NCI-H510A treated with DMSO at 0.1 percent for 48 hours (cell line): ENCODE data around the gene KIAA1614.
"Not testable (repeated sequence)": the region's sequence is repeated elsewhere in the genome, so short reads cannot be mapped to it uniquely, and the experiment has no call there.

Source experiments
- DNase-seq: peaks from one replicate; lab custom pipeline; 2025; lab: John Stamatoyannopoulos, UW

KIAA1614 gene

DNA sequence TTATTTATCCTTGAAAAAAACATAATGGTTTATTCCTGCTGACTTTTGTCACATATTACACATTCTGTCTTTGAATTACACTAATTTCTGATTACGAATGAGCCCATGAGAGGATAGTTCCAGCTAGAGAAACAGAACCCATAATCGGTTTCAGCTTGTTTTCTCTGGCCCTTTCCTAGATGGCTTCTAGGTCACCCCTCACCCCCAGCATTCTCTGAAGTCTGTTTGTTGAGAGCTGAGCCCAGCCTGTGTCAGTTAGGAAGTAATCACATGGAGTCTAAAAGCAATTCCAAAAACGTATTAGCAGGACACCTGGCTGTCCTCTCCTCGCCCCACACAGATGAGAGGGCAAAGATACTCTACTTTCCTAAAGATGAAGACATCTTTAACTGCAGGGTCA is 48.9 kb downstream of the KIAA1614 start:
- no peak for DNase-seq

DNA sequence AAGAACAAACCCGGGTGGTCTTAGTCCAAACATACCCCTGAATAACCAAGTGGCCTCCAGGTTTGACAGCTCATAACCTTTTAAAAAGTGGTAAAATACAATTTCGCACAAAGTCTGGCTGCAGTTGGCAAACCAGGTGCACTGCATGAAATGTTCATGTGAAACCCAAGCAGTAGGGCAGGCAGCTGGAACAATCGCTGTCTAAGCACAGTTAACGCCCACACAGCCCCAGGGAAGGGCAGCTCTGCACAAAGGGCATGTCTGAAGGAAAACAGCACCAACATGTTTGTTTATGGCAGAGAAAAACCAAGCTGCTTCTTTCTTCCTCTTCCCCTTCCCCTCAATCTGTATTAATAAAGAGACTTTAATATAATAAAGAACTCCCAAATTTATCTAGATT is 49.5 kb downstream of the KIAA1614 start:
- DNase-seq: peak; percentile 39

DNA sequence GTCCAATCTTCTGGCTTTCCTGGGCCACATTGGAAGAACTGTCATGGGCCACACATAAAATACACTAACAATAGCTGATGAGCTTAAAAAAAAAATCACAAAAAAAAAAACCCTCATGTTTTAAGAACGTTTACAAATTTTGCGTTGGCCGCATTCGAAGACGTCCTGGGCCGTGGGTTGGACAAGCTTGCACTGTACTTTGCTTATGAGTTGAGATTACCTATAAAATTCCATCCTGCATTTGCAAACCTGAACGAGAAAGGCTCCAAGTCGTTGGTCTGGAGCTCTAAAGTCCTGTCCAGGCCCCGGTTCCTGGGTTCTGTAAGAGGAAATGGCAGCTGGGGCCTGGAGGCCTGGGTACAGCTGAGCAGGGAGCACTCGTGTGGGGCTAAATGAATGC is 51.4 kb downstream of the KIAA1614 start:
- DNase-seq: no peak

DNA sequence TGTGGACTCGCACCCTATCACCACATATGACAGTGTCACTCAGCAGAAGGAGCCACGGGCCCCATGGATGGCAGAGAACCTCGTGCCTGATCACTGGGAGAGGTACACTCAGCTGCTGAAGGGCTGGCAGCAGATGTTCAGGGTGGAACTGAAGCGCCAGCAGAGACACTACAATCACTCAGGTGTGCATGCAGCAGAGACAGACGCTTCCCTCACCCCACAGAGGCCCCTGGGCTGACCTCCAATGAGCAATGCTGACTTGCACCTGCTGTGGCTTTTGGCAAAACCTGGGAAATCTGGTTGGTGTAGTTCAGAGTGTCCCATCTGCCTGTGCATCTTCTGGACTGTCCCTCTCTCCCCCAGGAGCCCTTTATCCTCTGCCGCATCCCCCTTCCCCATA is 51.9 kb downstream of the KIAA1614 start:
- peak; percentile 23 for DNase-seq

DNA sequence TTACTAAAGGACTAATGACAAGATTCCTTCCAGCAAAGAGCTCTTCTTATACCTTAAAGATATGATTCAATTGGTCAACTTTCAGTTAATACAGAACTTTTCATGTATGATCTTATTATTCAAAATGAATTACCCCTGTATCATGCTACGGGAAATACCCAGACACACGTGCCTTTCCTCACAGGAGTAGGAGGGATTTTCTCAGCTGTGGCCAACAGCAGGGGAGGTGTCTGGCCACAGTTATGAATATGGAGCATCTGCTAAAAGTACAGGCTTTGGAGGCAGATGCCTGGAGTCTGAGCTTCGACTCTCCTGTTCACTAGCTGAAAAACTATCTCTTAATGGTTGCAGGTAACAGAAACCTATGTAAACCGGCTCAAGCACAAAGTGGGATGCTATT is 53.6 kb downstream of the KIAA1614 start:
- DNase-seq: no peak

DNA sequence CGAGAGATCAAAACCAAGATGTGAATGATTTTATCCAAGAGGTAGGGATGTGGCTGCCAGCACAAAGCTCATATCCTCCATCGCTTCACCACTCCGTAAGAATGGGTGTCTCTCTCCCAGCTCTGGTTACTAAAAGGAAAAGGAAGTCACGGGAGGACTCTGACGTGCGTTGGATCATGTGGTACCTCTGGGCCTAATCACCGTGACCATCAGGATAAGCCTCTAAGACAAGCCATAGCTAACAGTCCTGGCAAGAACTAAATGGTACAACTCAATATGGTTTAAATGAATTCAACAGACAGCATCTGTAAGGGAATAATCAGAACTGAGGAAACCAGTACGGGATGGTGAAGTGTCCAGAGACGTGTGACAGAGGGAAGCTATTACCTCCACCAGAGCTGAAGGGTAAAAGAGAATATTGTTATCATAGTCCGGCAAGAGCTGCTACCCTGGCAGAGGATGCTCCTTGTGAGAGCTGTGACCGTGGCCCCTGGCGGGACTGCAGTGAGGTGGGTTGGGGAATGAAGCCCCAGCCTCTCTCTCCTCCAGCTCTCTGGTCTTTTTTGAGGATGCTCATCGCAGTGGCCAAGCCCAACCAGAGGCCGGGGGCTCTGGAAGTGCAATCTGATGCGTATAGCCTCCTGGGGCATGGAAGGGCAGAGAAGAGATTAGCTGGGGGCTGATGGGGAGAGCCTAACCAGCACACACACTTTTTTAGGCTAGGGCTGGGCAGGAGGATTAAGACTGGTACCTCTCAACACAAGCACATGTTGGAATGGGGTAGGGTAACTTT is 54.2 kb downstream of the KIAA1614 start:
- no peak for DNase-seq

DNA sequence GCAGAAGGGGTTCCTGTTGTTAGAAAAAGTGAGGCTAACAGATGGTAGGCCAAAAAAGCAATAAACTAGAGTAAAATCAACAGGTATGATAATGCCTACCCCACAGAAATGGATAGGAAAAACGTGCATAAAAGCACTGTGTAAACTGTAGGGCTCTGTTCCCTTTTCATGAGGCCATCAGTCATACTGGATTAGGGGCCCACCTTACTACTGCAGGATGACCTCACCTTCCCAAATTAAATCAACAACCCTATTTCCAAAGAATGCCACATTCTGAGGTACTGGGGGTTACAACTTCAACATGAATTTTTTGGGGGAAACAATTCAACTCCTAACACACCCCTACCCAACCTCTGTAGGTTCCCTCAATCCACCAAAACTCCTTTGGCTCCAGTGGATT is 54.9 kb downstream of the KIAA1614 start:
- DNase-seq: no peak

DNA sequence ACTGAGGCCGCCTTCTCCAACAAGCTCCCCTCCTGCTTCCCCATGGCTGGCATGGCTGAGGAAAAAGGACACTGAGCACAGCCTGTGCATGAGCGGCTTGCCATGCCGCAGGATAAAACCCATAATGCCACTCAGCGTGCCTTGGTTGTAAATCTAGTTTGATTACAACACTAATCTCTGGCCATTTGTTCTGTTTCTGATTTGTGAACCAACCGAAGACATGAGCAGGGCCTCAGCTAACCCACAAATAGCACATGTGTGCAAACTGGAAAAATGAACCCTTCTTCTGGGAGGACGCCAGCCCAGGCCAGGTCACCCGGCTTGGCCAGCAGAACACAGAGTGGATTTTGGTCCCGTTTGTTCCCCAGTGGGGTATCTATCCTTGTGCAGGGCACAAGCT is 56.1 kb downstream of the KIAA1614 start:
- DNase-seq: not testable (repeated sequence)

DNA sequence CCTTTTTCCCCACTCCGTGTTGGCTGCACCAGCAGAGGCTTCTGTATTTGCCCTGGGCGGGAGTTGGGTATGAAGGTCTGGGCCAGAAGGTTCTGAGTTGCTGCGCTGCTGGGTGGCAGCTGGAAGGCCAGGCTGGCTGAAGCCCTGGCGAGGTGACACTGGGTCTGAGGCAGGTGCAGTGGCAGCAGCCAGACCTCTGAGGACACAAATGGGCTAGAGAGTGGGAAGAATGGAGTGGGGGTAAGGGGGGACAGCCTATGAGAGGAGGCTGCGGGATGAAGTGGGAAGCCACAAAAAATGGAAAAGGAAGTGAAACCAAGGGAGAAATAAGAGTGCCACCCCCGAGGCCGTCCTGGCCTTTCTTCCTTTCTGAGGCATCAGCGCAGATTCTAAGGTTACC is 56.7 kb downstream of the KIAA1614 start:
- no peak for DNase-seq

DNA sequence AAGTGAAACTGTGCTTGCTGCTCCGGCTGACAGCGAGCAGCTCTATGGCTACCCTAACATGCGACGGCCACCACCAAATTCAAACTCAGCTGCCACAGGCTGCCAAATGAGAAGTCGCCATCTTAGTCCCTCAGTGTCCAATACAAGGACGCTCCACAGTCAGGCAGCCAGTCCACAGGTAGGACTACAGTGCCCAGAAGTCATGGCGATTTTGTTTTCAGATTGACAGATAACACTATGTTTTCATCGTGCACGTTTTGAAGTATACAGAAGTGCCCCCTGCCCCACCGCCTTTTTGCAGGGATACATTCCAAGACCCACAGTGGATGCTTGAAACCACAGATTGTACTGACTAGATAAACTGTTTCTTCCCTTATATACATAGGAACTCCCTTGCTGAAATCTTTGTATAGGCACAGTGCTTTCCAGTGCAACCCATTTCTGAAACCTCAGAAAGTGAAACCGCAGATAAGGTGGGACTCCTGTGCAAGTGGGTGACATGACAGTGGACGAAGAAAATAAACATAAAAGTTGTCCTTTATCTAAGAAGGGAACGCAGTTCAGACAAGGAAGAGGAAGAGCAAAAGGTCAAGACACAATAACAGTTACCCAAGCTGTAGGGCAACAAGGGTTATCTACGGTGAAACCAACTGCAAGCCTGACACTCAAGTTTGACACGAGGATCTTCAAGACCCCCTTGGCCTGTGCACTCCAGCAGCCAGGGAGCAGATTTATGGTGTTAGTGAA is 57.8 kb downstream of the KIAA1614 start:
- DNase-seq: no peak

DNA sequence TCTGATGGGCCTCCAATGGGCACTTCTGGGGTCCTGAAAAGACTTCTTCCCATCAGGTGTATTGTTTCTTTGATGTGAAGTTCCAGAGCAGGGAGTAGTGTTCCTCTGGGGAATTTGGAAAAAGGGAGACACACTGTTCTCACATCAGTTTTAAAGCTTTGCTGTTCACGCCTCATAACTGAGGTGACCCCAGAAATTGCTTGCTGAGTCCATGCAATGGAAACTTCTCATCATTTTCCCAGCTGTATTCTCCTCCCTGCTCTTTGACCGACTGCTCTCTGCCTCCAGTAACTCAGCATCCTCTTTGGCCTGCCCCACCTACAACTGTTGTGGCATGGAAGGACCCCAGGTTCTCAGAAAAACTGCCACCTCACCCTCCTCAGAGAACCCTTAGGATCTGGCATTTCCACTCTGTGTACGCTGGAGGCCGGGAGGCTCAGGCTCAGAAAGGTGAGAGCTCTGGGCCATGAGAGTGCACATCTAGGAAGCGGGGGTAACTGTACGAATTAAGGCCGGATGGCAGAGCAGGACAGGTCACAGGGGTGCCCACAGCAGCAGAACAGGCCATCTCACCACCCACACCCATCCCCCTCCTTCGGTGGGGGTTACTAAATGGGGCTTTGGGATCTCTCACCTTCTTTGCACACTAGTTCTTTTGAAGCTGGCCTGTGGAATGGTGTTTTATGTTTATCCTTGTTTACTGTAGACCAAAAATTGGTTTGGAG is 58.7 kb downstream of the KIAA1614 start:
- no peak for DNase-seq

DNA sequence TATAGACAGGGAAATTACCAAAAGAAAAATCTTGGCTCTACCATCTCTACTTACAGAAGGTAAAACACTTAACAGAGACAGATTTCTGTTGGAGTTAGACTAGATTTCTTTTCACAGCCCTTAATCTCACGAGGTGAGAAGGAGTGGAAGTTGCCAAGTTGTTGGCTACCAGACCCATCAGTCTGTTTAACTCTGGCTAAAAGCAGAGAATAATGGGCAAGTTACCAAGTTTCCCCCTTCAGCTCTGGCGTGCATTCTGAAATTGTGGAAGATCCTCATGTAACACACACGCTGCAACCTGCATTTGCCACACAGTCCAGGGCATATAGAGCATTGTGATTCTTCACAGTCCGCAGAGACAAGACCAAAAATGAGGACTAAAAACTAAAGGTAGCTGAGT is 60.7 kb downstream of the KIAA1614 start:
- no peak for DNase-seq

DNA sequence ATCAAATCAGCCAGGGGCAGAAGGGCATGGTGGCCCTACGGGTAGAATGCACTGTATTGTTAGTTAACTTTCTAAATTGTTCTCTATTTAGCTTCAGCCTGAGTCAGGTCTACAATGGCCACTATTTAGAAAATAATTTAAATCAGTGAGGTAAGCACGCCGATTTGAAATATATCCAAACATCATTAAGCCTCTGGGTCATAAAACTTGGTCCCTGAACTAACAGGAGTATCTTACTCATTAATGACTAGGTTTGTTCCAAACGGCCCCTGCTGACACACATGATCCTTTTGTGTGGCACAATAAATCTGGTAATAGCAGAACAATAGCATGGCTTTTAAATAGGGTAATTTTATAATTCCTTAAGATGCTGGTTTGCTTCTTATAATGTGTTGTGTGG is 61.5 kb downstream of the KIAA1614 start:
- no peak for DNase-seq

DNA sequence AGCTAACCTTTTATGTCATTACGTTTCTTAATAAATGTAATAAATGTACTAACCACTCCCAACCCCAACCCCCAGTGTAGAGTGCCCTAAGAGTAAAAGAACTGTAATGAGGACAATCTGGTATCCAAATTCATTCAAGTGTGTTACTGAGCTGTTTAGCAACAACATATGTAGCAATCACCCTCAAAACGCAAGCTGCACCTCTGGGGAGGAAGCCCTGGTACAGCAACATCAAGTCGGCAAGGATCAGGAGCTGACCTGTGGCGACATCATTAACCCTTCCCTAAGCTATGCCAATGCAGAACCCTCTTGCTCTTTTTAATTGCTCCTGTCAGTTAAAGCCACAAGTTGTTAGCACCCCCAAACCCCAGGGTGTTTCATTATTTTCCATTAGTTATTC is 62.9 kb downstream of the KIAA1614 start:
- no peak for DNase-seq

DNA sequence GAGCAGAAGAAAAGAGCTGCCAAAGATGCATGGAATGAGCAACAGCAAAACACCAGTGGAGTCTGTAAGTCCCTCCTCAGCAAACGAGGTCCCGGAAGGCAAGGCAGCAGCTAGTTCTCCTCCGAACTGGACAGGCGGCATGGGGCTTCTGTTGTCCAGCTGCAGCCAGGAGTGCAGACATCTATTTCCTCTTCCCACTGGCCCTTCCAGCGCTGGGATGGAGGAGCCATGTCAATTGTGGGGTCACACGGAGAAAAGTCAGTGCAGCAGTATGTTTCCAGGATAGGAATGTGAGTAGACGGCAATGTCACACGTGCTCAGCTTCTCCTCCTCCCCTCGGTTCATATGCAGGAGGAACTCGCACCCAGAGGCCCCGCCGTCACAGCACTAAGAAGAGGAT is 63.5 kb downstream of the KIAA1614 start:
- no peak for DNase-seq

DNA sequence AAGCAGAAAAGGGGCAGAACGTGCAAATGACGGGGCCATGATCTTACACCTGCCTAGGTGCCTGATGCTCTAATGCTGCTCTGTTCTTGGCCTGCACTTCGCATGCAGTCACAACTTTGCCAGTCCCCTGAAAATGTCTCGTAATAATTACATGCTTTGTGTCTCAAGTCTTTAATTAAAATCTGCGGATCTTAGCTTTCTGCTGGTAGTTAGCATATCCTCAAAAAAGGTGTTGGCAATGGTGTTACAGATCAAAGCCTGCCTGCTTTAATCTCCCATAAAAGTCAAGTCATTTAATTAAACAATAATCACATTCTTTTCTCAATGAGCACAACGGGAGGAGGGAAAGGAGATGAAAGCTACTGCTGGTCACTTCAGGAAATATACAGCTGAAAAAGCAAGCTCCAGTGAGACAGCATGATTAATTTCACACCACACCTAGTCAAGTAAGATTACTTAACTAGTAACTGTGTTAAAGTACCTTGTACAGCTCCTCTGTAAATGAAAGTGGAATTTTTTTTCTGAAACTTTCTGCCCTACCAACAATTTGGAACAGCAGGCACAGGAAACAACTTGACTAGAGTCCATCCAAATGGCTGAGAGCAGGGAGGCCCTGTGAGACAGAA is 64.1 kb downstream of the KIAA1614 start:
- no peak for DNase-seq

DNA sequence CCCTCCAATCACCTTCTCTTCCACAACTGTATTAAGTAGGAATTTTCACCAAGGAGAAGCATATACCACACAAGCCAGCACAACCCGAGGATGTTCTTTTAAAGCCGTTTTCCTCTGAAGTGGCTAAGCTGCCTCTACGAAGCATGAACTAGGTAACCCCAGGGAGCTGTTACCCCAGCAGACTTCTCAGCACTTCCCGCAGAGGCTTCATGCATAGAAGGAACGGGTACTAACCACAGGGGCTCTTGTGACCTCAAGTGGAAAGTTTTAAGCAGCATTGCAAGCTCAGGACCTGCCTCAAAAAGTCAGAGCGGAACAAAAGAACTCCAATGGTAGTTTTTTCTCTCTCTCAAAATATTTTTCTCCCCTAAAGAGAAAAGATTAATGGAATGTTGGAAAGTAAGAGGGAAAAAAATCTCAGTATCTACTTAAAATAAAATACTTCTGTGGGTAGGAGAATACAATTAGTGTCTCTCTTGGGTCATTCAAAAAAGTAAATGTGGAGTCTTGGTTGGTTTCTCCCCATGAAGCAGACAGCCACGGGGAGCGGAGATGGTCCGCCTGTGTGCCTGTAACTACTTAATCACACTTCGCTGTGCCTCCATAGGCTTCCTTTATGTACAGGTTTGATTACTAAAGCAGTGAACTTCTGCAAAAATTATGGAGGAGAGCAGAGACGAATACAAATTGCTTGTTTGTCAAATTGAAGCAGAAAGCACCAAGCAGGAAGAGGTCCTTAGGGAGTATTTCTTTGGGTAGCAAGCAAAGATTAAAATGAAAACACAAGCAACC is 69.1 kb downstream of the KIAA1614 start:
- no peak for DNase-seq

DNA sequence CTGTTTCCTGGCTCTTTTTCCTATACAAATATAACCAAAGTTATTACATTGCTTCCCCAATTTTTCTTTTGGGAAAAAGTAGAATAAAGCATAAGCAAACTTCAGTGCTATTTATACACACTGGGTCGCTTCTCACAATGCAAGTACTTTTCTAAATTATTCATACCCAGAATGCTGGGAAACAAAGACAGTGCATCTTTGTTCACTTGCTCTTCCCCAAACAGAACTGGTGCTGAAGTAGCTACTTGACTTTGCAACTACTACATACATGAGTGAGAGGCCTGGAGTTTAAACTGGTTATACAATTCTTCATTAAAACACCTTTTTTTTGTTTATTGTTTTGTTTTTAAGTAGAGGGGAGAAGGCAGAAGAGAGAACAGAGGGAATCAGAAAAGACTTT is 69.7 kb downstream of the KIAA1614 start:
- no peak for DNase-seq

DNA sequence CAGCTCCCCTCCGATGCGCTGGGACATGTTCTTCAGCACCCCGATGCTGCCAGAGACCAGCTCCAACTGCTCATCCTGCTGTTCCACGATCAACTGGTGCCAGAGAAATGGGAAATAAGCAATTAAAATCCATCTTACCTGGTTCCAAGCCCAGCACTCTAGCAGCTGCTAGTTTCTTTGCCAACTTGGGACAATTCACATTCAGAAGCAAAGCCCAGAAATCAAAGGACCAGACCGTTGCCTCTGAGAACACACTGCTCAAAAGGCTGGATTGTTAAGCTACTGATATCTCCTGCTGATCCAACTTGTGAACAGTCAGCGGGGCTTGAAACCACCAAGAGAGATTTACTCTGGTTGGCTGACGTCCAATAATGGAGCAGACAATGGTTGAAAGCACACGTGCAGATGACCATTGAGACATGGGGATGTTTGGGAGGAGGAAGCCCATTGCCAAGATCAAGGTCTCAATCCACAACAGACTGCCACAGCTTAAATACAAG is 75.6 kb downstream of the KIAA1614 start:
- peak; percentile 11 for DNase-seq

DNA sequence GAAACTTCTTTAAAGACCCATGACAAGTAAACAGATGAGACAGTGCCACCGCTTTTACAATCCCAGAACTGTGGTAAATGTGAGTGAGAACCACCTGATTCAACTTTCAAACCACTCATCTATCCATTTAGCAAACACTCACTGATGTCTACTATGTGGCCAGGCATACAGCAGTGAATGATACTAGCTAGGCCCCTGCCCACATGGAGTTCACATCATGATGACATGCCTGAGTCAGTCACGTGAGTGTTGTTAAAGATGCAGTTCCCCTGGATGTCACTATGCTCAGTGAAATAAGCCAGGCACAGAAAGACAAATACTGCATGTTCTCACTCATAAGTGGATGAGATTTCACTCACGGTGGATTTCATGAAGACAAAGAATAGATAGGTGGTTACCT is 81.6 kb downstream of the KIAA1614 start:
- DNase-seq: peak; percentile 10

DNA sequence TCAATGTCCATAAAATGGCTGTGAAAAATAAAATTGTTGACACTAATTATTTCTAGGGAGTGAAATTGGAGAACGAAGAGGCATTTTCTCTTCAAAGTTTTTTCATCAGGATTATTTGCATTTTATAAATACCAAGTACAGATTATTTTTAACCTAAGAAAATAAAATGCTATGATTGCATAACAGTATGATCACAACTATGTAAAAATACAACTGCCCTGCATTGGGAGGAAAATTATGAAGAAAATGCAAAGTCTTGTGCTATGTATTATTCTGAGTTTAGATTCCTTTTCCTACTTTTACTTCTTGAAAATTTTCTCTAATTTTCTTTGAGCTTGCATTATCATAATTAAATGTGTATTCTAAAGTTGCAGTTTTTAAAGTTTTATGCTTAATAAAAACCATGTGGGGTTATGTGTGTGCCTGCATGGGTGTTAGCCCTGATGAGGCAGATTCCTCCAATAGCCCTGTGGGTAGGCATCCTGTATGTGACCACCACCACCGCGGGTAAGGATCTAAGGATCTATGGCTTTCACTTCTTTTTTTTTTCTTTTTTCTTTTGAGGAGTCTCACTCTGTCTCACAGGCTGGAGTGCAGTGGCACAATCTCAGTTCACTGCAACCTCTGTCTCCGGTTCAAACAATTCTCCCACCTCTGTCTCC is 85.3 kb downstream of the KIAA1614 start:
- no peak for DNase-seq
